GM18909 (cell line): ENCODE results near the gene RANBP17.

Source experiments
- ATAC-seq: cut with Tn5 transposase; IDR thresholded peaks from one replicate; pipeline ENCODE4 v1.9.1; 2021; ENCODE audit warnings: mild to moderate bottlenecking; ENCODE audit not compliant: unreplicated experiment, poor library complexity

Gene RANBP17

DNA sequence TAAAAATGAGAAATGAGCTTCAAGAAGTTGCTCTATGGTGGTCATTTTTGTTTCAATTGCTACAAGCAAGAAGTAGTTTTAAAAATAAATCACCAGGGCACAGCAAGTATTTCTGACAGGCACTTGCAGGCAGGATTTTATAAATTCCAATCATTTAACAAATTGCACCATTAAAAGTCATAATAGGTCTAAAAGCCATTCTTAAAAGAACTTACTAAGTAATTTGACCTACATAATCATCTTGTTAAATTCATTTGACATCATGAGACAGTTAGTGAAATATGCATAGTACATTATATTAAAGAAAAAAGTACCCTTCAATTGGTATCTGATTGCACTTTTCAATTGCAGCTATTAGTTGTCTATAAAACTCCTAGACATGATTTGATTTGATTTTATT is 478.2 kb downstream of the RANBP17 start:
- ATAC-seq = no peak

DNA sequence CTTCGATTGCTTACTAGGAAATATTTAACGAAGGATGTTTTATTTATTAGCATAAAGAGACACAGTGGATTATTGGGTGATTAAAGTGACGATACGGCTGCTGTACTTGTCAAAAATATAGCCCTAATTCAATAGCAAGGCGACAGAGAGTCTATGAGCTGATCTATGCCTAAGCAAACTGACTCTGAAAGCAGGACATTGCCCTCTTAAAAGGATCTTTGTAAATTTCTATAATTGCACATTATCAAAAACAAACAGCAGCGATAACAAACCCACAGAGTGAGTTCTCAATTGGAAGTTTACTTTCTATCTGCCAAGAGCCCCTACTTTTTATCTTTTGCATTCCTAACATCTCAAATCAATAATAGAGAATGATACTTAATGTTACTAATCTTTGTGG is 478.7 kb downstream of the RANBP17 start:
- no peak for ATAC-seq

DNA sequence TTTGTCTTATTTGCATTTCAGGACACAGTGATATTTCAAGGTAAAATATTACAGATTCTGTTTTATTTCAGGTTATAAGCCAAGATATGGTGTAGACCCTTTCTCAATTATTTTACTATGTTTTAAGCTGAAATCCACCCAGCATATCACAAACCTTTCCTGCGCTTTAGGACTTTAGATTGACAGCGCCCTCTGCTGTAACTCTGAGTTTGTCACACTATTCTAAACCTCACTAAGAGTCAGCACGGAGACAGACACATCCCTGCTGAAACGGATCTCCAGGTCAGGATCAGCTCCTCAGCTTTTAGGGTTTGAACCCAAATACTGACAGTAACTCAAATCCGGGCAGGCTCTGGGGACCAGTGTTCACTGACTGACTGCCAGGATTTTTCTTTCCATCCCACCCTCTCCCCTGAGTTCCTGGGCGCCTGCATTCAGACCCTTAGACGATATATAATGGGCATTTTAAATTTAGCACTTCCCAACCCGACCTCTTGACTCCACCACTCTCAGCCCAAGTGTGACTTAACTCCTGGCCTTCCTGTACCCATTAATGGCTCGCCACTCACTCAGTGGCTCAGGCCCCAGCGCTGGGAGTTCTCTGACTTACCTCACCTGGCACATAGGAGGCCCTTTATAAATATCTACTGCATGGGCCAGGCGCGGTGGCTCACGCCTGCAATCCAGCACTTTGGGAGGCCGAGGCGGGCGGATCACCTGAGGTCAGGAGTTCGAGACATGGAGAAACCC is 480.7 kb downstream of the RANBP17 start:
- ATAC-seq = peak; percentile 70

DNA sequence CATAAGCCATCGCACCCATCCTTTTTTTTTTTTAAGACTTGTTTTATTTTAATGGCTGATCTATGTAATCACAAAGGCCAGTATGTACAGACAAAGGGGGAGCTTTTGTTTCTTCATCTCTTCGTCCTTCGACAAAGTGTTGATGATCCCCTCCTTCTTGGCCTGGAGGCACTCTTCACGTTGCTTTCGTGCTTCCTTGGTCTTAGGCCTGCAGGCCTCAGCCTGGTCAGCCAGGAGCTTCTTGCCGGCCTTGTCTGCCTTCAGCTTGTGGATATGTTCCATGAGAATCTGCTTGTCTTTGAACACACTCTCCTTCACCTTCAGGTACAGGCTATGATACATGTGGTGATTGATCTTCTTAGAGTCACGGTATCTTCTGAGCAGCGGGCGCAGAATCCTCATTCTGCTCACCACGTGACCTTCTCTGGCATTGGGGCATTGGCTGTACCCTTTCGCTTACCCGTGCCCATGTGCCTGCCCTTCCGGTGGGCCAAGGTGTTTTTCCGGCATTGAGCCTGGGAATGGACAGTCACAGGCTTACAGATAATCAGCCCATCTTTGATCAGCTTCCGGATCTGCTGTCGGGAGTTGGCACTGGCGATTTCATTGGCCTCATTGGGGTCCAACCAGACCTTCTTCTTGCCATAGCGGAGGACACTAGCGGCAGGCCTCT is 483.3 kb downstream of the RANBP17 start:
- no peak for ATAC-seq
